ENCODE results near the gene OPRD1.
A peak's percentile ranks its signal among the peaks of the same experiment; 100 is the strongest.
"Not testable (repeated sequence)": the region's sequence is repeated elsewhere in the genome, so short reads cannot be mapped to it uniquely, and the experiment has no call there.

Gene OPRD1

GRCh38 chr1:28847207-28847606, 35.2 kb downstream of the OPRD1 start:
- not testable (repeated sequence) for DNase-seq (ENCODE audit: low spot score)

- DNase-seq (ENCODE audit: low spot score) = no peak
Observed at GRCh38 chr1:28848416-28848815, 36.4 kb downstream of the OPRD1 start.

GRCh38 chr1:28853093-28853742, 41.2 kb downstream of the OPRD1 start:
- no peak for DNase-seq (ENCODE audit: low spot score)

GRCh38 chr1:28854406-28854805, 42.4 kb downstream of the OPRD1 start:
- not testable (repeated sequence) for DNase-seq (ENCODE audit: low spot score)

DNA sequence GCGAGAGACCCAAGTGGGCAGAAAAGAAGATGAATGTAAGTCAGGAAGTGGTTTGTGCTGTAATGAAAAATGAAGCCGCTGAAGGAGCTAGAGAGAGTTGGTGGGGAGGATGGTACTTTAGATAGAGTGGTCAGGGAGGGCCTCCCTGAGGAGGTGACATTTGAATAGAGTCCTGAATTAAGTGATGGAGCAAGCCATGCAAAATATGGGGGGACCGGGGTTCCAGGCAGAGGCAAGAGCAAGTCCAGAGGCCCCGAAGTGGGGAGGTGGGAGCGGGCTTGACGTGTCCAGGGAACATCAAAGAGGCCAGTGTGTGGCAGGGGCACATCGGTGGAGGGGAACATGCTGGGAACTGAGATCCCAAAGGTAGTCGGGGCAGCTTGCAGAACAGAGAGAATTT, 43.1 kb downstream of the OPRD1 start:
- DNase-seq (ENCODE audit: low spot score) = no peak

- DNase-seq (ENCODE audit: low spot score) = no peak
Observed at GRCh38 chr1:28855469-28855951, 43.5 kb downstream of the OPRD1 start.

- DNase-seq (ENCODE audit: low spot score) = no peak
Observed at GRCh38 chr1:28855969-28856368, 44.0 kb downstream of the OPRD1 start.

DNA sequence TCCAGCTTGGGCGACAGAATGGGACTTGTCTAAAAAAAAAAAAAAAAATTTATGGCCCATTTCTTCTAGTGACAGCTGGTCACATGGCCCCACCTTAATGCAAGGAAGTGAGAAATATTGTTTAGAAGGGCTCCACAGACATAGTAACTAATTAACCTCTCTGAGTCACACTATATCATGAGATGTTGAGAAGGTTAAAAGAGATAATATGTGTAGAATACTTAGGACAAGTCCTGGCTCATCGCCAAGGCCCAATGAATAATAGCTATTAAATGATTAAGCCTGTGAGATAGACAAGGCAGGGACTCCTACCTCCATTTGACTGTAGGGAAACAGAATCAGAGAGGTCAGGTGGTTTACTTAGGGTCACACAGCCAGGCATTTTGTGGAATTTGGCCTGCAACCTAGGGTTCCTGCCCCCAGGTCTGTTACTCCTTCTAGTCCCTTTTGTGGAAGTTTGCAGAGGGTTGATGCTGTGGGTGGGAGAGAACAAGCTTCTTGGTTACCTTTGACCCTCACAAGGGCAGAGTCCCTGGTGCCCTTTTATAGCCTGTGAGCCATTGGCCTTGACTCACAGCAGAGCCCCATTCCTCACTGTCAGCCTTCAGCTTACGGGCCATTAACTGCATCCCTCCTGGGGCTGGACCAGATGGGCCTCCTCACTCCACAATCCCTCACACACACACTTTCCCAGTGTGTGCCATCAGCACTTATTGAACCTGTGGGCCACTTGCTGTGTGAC, 48.5 kb downstream of the OPRD1 start:
- DNase-seq (ENCODE audit: low spot score) = no peak

GRCh38 chr1:28862571-28863403, 50.8 kb downstream of the OPRD1 start:
- no peak for DNase-seq (ENCODE audit: low spot score)

DNA sequence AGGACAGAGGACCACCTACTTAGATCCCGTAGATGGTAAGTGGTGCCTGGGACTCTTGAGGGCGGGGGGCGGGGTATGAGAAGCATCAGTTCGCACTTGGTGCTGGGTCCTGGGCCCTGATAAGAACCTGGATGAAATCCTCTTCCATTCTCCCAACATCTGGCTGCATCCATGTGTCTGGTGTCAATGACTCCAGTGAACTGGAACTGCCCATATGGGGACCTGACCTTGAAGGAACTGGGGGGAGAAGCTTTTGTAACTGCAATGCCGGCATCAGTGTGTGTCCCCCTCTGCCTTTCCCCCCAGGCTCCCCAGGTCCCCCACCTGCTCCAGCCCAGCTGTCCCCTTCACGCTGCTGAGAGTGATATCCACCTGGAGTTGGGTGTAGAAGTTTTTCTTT, 52.7 kb downstream of the OPRD1 start:
- no peak for DNase-seq (ENCODE audit: low spot score)

DNA sequence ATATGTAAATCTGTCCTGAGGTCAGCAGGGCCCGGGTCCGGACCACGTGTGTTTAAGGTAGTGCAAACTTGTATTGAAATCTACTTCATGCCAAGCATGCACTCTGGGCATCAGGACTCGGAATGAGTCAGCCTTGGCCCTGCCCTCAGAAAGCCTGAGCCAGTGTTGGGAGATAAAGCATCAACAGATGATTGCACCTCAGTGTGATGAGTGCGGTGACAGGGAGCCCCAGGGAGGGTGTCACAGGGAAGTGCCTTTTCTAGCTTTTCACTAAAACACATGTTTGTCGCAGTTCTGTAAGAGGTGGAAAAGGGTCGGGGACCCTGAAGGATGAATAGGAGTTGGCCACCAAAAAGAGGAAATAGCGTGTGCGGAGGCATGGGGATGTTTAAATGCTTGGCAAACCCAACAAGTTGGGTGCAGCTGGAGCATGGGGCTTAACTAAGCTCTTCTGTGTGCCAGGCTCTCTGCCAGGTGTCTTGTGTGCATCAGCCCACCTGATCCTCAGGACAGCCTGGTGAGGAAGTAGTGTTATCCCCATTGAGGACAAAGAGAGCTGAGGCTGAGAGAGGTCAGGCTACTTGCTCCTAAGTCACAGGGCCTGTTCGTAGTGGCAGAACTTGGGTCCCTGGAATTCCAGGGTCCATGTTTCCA, 54.2 kb downstream of the OPRD1 start:
- peak; percentile 38 for DNase-seq (ENCODE audit: low spot score)

GRCh38 chr1:28867850-28868249, 55.9 kb downstream of the OPRD1 start:
- no peak for DNase-seq (ENCODE audit: low spot score)

DNA sequence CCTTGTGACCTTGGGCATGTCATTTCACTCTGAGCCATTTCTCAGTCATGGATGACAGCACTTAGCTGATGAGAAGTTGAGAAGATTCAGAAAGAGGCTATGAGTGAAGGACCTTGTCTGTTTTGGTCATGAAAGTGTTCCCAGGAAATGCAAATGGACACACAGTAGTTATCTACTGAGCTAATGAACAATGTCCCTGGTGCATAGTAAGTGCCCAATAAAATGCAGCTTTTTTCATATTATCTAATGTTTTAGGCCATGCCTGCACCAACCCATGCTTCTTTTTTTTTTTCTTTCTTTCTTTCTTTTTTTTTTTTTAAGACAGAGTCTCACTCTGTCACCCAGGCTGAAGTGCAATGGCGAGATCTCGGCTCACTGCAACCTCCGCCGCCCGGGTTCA, 58.0 kb downstream of the OPRD1 start:
- DNase-seq (ENCODE audit: low spot score) = no peak

GRCh38 chr1:28871631-28872401, 59.8 kb downstream of the OPRD1 start:
- DNase-seq (ENCODE audit: low spot score) = no peak

DNA sequence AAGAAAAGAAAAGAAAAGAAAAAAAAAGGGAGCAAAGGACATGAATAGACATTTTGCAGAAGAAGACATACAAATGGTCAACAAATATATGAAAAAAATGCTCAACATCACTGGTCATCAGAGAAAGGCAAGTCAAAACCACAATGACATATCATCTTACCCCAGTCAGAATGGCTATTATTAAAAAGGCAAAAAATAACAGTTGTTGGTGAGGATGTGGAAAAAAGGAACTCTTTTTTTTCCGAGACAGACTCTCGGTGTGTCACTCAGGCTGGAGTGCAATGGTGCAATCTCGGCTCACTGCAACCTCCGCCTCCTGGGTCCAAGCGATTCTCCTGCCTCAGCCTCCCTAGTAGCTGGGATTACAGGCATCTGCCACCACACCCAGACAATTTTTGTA, 63.2 kb downstream of the OPRD1 start:
- not testable (repeated sequence) for DNase-seq (ENCODE audit: low spot score)

- DNase-seq (ENCODE audit: low spot score) = peak; percentile 83
Observed at GRCh38 chr1:28877132-28877781, 65.3 kb downstream of the OPRD1 start.

DNA sequence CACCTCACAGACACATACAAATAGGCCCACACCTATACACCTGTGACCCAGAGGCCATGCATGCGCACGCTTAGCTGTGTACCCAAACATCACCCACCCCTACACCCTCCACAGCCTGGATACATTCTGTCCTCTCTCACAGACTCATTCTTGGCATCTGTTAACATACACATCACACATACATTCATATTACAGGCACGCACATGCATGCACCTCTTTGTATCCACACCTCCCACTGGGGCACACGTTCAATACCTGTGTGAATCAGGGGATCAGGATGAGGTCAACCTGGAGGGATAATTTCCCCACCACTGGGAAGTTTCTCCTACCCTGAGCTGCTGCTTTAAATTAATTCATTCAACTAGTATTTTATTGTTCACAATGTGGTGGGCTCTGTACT, 66.8 kb downstream of the OPRD1 start:
- DNase-seq (ENCODE audit: low spot score) = no peak

- peak; percentile 87 for DNase-seq (ENCODE audit: low spot score)
Observed at GRCh38 chr1:28882009-28882628, 70.1 kb downstream of the OPRD1 start.

GRCh38 chr1:28883242-28883616, 71.3 kb downstream of the OPRD1 start:
- no peak for DNase-seq (ENCODE audit: low spot score)

GRCh38 chr1:28885472-28885877, 73.5 kb downstream of the OPRD1 start:
- DNase-seq (ENCODE audit: low spot score) = no peak
